Neural cell (in vitro differentiated cells): ENCODE results near the gene DYRK3.

Experiments used
- EZH2 ChIP-seq: fragments of 200-600, 300-800 bp; shearing (Covaris generic), sonication (generic); IDR thresholded peaks from 2 replicates; pipeline ENCODE4 v1.6.1; 2014; ENCODE audit warnings: antibody characterized with exemption, low read length, borderline replicate concordance, mild to moderate bottlenecking; ENCODE audit not compliant: insufficient read depth, poor library complexity, severe bottlenecking
- POLR2AphosphoS5 ChIP-seq: IDR thresholded peaks from 2 replicates; pipeline ENCODE4 v1.6.1; 2012
- RAD21 ChIP-seq: fragments of 450-650 bp; conservative IDR thresholded peaks from 2 replicates; pipeline ENCODE4 v1.6.1; 2014; ENCODE audit warnings: antibody characterized with exemption, mild to moderate bottlenecking, moderate library complexity
- TF ChIP-seq, protein P1 (sequence below): fragments of 450-650 bp; IDR thresholded peaks from 2 replicates; pipeline ENCODE4 v1.5.1; 2014; ENCODE audit warnings: antibody characterized with exemption, mild to moderate bottlenecking, moderate library complexity; ENCODE audit not compliant: poor library complexity, severe bottlenecking

- TF ChIP-seq EZH2 = no peak
- no peak for TF ChIP-seq RAD21
- no peak for TF ChIP-seq POLR2AphosphoS5
- TF ChIP-seq, protein P1, sequence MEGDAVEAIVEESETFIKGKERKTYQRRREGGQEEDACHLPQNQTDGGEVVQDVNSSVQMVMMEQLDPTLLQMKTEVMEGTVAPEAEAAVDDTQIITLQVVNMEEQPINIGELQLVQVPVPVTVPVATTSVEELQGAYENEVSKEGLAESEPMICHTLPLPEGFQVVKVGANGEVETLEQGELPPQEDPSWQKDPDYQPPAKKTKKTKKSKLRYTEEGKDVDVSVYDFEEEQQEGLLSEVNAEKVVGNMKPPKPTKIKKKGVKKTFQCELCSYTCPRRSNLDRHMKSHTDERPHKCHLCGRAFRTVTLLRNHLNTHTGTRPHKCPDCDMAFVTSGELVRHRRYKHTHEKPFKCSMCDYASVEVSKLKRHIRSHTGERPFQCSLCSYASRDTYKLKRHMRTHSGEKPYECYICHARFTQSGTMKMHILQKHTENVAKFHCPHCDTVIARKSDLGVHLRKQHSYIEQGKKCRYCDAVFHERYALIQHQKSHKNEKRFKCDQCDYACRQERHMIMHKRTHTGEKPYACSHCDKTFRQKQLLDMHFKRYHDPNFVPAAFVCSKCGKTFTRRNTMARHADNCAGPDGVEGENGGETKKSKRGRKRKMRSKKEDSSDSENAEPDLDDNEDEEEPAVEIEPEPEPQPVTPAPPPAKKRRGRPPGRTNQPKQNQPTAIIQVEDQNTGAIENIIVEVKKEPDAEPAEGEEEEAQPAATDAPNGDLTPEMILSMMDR = no peak
Observed at GRCh38 chr1:206687915-206688442, 52.6 kb downstream of the DYRK3 start.
